Prostate gland (tissue), 2 donors: Measurements from ENCODE around the gene ZSWIM6.

ENCODE experiments used
- CTCF ChIP-seq, 4 experiments: fragments of 200-600 bp in 2 of 4; fragments of 450-650 bp in 2 of 4; sonication (generic) in 2 of 4; IDR thresholded peaks; 1 replicate in 3 of 4; 2 replicates in 1 of 4; pipeline ENCODE4 v1.5.1; 2016 to 2019; ENCODE audit warnings: antibody characterized with exemption in 4 of 4, mild to moderate bottlenecking in 2 of 4, moderate library complexity in 2 of 4
- POLR2A ChIP-seq: fragments of 450-650 bp; IDR thresholded peaks from one replicate; pipeline ENCODE4 v1.6.1; 2016; ENCODE audit warnings: antibody characterized with exemption, mild to moderate bottlenecking
- POLR2AphosphoS5 ChIP-seq: sonication (generic); formaldehyde crosslinking; IDR thresholded peaks from one replicate; pipeline ENCODE4 v1.6.1; 2017; ENCODE audit warnings: antibody characterized with exemption

GRCh38 chr5:61570767-61571166 is 238.7 kb downstream of the ZSWIM6 start:
- no peak for TF ChIP-seq POLR2A
- TF ChIP-seq CTCF (IDR thresholded peaks at IDR 0.05): no peak
- no peak for TF ChIP-seq POLR2AphosphoS5
